Endothelial cell of umbilical vein (primary cell): ENCODE measurements around the gene NR1H3.

Experiments used
- EZH2 ChIP-seq: IDR thresholded peaks from 2 replicates; pipeline ENCODE4 v1.6.1; 2012; ENCODE audit warnings: borderline replicate concordance, low read depth, mild to moderate bottlenecking, moderate library complexity, low read length, inconsistent platforms; ENCODE audit not compliant: severe bottlenecking
- FOS ChIP-seq: IDR thresholded peaks from 2 replicates; pipeline ENCODE4 v1.6.1; 2011; ENCODE audit warnings: mild to moderate bottlenecking, low read length, moderate library complexity, borderline replicate concordance; ENCODE audit not compliant: insufficient read depth
- GATA2 ChIP-seq: IDR thresholded peaks from 2 replicates; pipeline ENCODE4 v1.7.0; 2011; ENCODE audit warnings: low read depth, mild to moderate bottlenecking, moderate library complexity, mixed read lengths, low read length; ENCODE audit not compliant: insufficient read length, insufficient read depth
- JUN ChIP-seq: IDR thresholded peaks from 2 replicates; pipeline ENCODE4 v1.6.1; 2011; ENCODE audit warnings: borderline replicate concordance, low read depth; ENCODE audit not compliant: insufficient read length, insufficient read depth
- MYC ChIP-seq: IDR thresholded peaks from one replicate; pipeline ENCODE4 v1.6.1; 2011; ENCODE audit warnings: mild to moderate bottlenecking, low read depth, low read length
- POLR2A ChIP-seq: IDR thresholded peaks from 2 replicates; pipeline ENCODE4 v1.6.1; 2012; ENCODE audit warnings: low read depth, mild to moderate bottlenecking, control low read depth, low read length
- POLR2AphosphoS5 ChIP-seq: IDR thresholded peaks from 2 replicates; pipeline ENCODE4 v1.6.1; 2012; ENCODE audit warnings: low read depth, mild to moderate bottlenecking, control low read depth, low read length, moderate library complexity; ENCODE audit not compliant: insufficient read depth
- TF ChIP-seq, protein P1 (sequence below), 2 donors: IDR thresholded peaks; 1 replicate in 1 of 2; 2 replicates in 1 of 2; pipeline ENCODE4 v1.5.1; 2011; ENCODE audit warnings: low read length in 2 of 2, mild to moderate bottlenecking in 2 of 2, moderate library complexity in 2 of 2, control low read depth in 1 of 2, inconsistent platforms in 1 of 2, low read depth in 1 of 2; ENCODE audit not compliant: insufficient read depth in 1 of 2; ENCODE audit errors: extremely low read depth in 1 of 2
- TF ChIP-seq, protein P2 (sequence below): IDR thresholded peaks from 2 replicates; pipeline ENCODE4 v1.6.1; 2011; ENCODE audit not compliant: insufficient read depth, insufficient read length

DNA sequence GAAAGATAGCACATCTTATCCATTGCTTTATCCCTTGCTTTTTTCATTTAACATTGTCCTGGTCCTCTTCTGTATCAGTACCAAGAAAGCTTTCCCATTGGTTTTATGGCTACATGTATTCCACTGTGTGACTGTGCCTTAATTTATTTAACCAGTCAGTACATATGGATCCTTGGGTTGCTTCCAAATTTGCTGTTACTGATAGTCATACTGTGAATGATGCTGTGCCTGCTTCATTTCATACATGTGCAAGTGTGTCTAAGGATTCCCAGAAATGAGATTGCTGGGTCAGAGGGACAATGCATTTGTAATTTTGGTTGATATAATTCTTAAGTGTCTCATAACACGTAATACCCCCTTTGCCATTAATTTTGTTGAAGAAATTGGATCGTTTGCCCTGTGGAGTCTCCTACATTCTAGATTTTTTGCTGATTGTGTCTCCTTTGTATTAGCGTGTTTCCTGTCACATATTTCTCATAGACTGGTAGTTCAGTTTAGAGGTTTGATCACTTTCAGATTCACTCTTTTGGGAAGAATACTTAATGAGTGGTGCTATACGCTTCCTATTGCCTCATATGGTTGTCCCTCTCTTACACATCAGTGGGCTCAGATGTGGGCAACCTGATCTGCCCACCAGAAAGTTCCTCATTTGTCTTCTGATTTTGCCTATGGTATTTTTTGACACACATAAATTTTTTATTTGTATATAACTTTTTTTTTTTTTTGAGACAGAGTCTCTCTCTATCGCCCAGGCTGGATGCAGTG lies 59.5 kb downstream of the NR1H3 start:
- TF ChIP-seq POLR2A (no peak), MYC (no peak), GATA2 (no peak), POLR2AphosphoS5 (no peak), FOS (no peak), EZH2 (no peak), JUN (no peak)
- TF ChIP-seq, protein P1, sequence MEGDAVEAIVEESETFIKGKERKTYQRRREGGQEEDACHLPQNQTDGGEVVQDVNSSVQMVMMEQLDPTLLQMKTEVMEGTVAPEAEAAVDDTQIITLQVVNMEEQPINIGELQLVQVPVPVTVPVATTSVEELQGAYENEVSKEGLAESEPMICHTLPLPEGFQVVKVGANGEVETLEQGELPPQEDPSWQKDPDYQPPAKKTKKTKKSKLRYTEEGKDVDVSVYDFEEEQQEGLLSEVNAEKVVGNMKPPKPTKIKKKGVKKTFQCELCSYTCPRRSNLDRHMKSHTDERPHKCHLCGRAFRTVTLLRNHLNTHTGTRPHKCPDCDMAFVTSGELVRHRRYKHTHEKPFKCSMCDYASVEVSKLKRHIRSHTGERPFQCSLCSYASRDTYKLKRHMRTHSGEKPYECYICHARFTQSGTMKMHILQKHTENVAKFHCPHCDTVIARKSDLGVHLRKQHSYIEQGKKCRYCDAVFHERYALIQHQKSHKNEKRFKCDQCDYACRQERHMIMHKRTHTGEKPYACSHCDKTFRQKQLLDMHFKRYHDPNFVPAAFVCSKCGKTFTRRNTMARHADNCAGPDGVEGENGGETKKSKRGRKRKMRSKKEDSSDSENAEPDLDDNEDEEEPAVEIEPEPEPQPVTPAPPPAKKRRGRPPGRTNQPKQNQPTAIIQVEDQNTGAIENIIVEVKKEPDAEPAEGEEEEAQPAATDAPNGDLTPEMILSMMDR (IDR thresholded peaks at IDR 0.05; ENCODE audit: extremely low read depth in 1 of 2, insufficient read depth in 1 of 2, low read depth in 1 of 2, low read length in 2 of 2) = no peak
- TF ChIP-seq, protein P2, sequence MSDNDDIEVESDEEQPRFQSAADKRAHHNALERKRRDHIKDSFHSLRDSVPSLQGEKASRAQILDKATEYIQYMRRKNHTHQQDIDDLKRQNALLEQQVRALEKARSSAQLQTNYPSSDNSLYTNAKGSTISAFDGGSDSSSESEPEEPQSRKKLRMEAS = no peak
